GM18517 (cell line): ENCODE measurements around the gene TGM2.
"Not testable (repeated sequence)": the region's sequence is repeated elsewhere in the genome, so short reads cannot be mapped to it uniquely, and the experiment has no call there.

ENCODE experiments used
- ATAC-seq: cut with Tn5 transposase; IDR thresholded peaks from one replicate; pipeline ENCODE4 v1.9.1; 2021; ENCODE audit warnings: mild to moderate bottlenecking, moderate library complexity; ENCODE audit not compliant: unreplicated experiment

Gene TGM2

GRCh38 chr20:38104285-38104684, 60.8 kb downstream of the TGM2 start:
- ATAC-seq, result no peak

GRCh38 chr20:38102206-38102605, 62.9 kb downstream of the TGM2 start:
- ATAC-seq, result not testable (repeated sequence)

- no peak for ATAC-seq
Measured at GRCh38 chr20:38098952-38099351, 66.1 kb downstream of the TGM2 start.

GRCh38 chr20:38095017-38095686, 69.9 kb downstream of the TGM2 start:
- no peak for ATAC-seq

- peak; percentile 52 for ATAC-seq
Measured at GRCh38 chr20:38094373-38094891, 70.6 kb downstream of the TGM2 start.

GRCh38 chr20:38093641-38094077, 71.4 kb downstream of the TGM2 start:
- ATAC-seq, result no peak

- ATAC-seq, result no peak
Measured at GRCh38 chr20:38092915-38093314, 72.2 kb downstream of the TGM2 start.

- no peak for ATAC-seq
Measured at GRCh38 chr20:38092260-38092857, 72.7 kb downstream of the TGM2 start.

- no peak for ATAC-seq
Measured at GRCh38 chr20:38091441-38092216, 73.4 kb downstream of the TGM2 start.

- no peak for ATAC-seq
Measured at GRCh38 chr20:38090061-38090460, 75.0 kb downstream of the TGM2 start.

- ATAC-seq, result no peak
Measured at GRCh38 chr20:38089500-38089899, 75.6 kb downstream of the TGM2 start.

- ATAC-seq, result no peak
Measured at GRCh38 chr20:38085026-38085425, 80.0 kb downstream of the TGM2 start.

- ATAC-seq, result no peak
Measured at GRCh38 chr20:38084425-38084951, 80.6 kb downstream of the TGM2 start.

- no peak for ATAC-seq
Measured at GRCh38 chr20:38083338-38084048, 81.6 kb downstream of the TGM2 start.

GRCh38 chr20:38082894-38083293, 82.2 kb downstream of the TGM2 start:
- no peak for ATAC-seq

- ATAC-seq, result no peak
Measured at GRCh38 chr20:38081575-38081974, 83.5 kb downstream of the TGM2 start.

- no peak for ATAC-seq
Measured at GRCh38 chr20:38079353-38079752, 85.7 kb downstream of the TGM2 start.

GRCh38 chr20:38078084-38078483, 87.0 kb downstream of the TGM2 start:
- ATAC-seq, result no peak
